Activated CD4-positive, alpha-beta T cell treated with anti-CD3 and anti-CD28 coated beads for 36 hours (primary cell): ENCODE measurements around the gene RALBP1. TPM values are rescaled to one million over a fixed set of nuclear protein-coding genes. Genes with fewer than 3 reads are reported as not detected.
"Not testable (repeated sequence)": the region's sequence is repeated elsewhere in the genome, so short reads cannot be mapped to it uniquely, and the experiment has no call there.

Experiments
- ATAC-seq: fragments of 200-7000 bp; cut with Tn5 transposase; one replicate; pipeline ENCODE4 v1.10.0; 2021; ENCODE audit warnings: mild to moderate bottlenecking, moderate library complexity
- CTCF ChIA-PET: fragments of 350-600 bp; sonication (Branson Sonifier 250); formaldehyde crosslinking; loops from one replicate; lab custom pipeline; 2021; ENCODE audit warnings: antibody characterized with exemption; lab: Charles Lee
- POLR2A ChIA-PET: fragments of 350-600 bp; sonication (Branson Sonifier 250); formaldehyde crosslinking; loops from one replicate; lab custom pipeline; 2021; ENCODE audit warnings: antibody characterized with exemption, inconsistent platforms; lab: Charles Lee
- DNase-seq: peaks from one replicate; pipeline ENCODE4 v3.0.0-alpha.2; 2020
- H3K27ac Mint-ChIP-seq: one replicate; pipeline ENCODE4 v1.8.0; 2021; ENCODE audit warnings: mixed read lengths
- H3K27me3 Mint-ChIP-seq: one replicate; pipeline ENCODE4 v1.8.0; 2021; ENCODE audit warnings: mixed read lengths
- H3K36me3 Mint-ChIP-seq: one replicate; pipeline ENCODE4 v1.8.0; 2021; ENCODE audit warnings: low read depth, mixed read lengths
- H3K4me1 Mint-ChIP-seq: one replicate; pipeline ENCODE4 v1.8.0; 2021; ENCODE audit warnings: mixed read lengths
- H3K4me3 Mint-ChIP-seq: one replicate; pipeline ENCODE4 v1.8.0; 2021; ENCODE audit warnings: mild to moderate bottlenecking, moderate library complexity, mixed read lengths
- H3K9me3 Mint-ChIP-seq: one replicate; pipeline ENCODE4 v1.8.0; 2021; ENCODE audit warnings: low read depth, mixed read lengths
- intact Hi-C, 2 experiments: fragments of 100-400 bp; cut with DNase I in 1 of 2; cut with micrococcal nuclease in 1 of 2; formaldehyde crosslinking; loops; one replicate each; pipeline versions ENCODE4 v1.14.2 to v1.15.1; 2022 to 2024; cut with DNase I, micrococcal nuclease
- total RNA-seq, 2 experiments: library from RNA; stranded (reverse); gene quantifications; one replicate each; pipeline ENCODE4 v1.2.3, GENCODE V29; 2021

Gene RALBP1
- total RNA-seq, 2 experiments from 2014 or later = 49.4 to 51.1 TPM

DNA sequence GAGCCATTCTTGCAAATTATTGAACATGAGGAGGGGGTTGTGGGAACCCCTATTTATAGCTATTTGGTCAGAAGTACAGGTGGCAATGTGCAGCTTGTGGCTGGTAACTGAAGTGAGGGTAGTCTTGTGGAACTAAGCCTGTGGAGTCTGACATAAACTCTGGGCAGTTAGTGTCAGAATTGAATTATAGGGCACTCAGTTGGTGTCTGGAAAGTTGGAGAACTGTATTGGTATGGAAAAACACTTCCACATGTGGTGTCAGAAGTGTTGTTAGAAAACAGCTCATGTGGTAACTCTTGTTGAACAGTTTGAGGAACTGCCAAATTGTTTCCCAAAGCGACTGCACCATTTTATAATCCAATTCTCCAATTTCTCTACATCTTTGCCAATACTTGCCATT lies 7.5 kb downstream of the RALBP1 start:
- Mint-ChIP-seq H3K36me3 (peaks cover 37% of the 10 kb centered on the region), H3K4me1 (peaks cover 16% of the 10 kb centered on the region), H3K27me3 (no peaks in the 10 kb centered on the region), H3K9me3 (peaks cover 7% of the 10 kb centered on the region), H3K27ac (no peak overlapping the region), H3K4me3 (no peak overlapping the region)
- intact Hi-C loops = no loop called here
- no peak for DNase-seq
- CTCF ChIA-PET = interaction anchor here (1.0 kb wide), 1 partner anchor 34 kb away, joined by 5 read pairs; no protein-coding TSS in a partner anchor
- POLR2A ChIA-PET = no interaction called here
- no peak for ATAC-seq

DNA sequence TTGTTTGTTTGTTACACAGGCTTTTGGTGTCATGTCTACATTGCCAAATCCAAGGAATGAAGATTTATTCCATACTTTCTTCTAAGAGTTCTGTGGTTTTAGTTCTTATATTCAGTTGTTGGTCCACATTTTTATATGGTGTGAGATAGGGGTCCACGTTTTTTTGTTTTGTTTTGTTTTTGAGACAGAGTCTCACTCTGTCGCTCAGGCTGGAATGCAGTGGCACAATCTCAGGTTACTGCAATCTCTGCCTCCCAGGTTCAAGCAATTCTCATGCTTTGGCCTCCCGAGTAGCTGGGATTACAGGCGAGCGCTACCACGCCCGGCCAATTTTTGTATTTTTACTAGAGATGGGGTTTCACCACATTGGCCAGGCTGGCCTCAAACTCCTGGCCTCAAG lies 8.2 kb downstream of the RALBP1 start:
- Mint-ChIP-seq H3K4me1 (peaks cover 16% of the 10 kb centered on the region), H3K9me3 (peaks cover 9% of the 10 kb centered on the region), H3K36me3 (peaks cover 32% of the 10 kb centered on the region), H3K27me3 (no peaks in the 10 kb centered on the region), H3K4me3 (no peak overlapping the region), H3K27ac (no peak overlapping the region)
- ATAC-seq = no peak
- ChIA-PET POLR2A (no interaction called here), CTCF (interaction anchor here (1.0 kb wide), 1 partner anchor 33 kb away, joined by 5 read pairs; no protein-coding TSS in a partner anchor)
- intact Hi-C loops = no loop called here
- DNase-seq = no peak

DNA sequence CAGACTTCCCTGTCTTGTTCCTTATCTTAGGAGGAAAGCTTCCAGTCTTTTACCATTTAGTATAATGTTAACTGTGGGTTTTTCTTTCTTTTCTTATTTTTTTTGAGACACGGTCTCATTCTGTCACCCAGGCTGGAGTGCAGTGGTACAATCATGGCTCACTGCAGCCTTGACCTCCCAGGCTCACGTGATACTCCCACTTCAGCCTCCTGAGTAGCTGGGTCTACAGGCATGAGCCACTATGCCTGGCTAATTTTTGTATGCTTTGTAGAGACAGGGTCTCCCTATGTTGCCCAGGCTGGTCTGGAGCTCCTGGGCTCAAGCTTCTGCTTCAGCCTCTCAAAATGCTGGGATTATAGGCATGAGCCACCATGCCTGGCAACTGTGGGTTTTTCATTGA lies 9.5 kb downstream of the RALBP1 start:
- Mint-ChIP-seq H3K36me3 (peaks cover 26% of the 10 kb centered on the region), H3K4me1 (peaks cover 16% of the 10 kb centered on the region)
- POLR2A ChIA-PET = interaction anchor here (0.6 kb wide), 1 partner anchor 9 kb away, joined by 7 read pairs; the partner anchor contains the start of gene RALBP1
- H3K9me3 Mint-ChIP-seq, ATAC-seq, CTCF ChIA-PET, DNase-seq, H3K27ac Mint-ChIP-seq, H3K4me3 Mint-ChIP-seq, intact Hi-C loops, H3K27me3 Mint-ChIP-seq: not testable (repeated sequence)

DNA sequence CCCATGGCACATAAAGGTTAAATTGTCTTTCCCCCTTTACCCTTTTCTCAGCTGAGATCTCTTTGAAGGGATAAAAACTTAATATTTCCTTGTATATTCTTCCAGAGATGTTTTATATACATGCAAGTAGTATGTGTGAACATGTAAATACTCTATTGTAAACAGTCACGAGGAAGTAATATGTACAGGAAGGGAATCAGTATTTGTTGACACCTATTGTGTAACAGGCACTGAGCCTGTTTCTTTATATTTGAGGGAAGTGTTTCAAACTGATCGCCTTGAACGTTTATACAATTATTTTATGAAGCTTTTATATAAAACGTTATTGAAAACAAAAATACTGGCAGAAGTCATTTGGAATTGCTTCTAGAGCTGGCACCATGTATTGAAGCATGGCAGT lies 13.2 kb downstream of the RALBP1 start:
- H3K4me1 Mint-ChIP-seq = peaks cover 8% of the 10 kb centered on the region
- no peak overlapping the region for H3K4me3 Mint-ChIP-seq
- no peaks in the 10 kb centered on the region for H3K27me3 Mint-ChIP-seq
- POLR2A ChIA-PET = no interaction called here
- CTCF ChIA-PET = interaction anchor here (1.4 kb wide), 1 partner anchor 27 kb away, joined by 4 read pairs; no protein-coding TSS in a partner anchor
- no peak for ATAC-seq
- H3K36me3 Mint-ChIP-seq = peaks cover 25% of the 10 kb centered on the region
- H3K9me3 Mint-ChIP-seq = peaks cover 13% of the 10 kb centered on the region
- intact Hi-C loops = no loop called here
- no peak overlapping the region for H3K27ac Mint-ChIP-seq
- no peak for DNase-seq

DNA sequence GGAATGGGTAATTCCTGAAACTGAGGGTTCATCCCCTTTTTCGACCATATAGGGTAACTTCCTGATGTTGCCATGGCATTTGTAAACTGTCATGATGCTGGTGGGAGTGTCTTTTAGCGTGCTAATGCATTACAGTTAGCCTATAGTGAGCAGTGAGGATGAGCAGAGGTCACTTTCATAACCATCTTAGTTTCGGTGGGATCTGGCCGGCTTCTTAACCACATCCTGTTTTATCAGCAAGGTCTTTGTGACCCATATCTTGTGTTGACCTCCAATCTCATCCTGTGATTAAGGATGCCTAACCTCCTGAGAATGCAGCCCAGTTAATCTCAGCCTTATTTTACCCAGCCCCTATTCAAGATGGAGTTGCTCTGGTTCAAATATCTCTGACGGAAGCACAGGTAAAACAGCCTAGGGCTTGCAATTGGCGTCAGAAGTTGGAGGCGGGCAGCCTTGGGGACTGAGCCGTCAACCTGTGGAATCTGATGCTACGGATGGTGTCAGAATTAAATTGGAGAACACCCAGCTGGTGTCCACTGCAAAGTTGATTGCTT lies 19.5 kb downstream of the RALBP1 start:
- H3K9me3 Mint-ChIP-seq = peaks cover 3% of the 10 kb centered on the region
- no peak overlapping the region for H3K27ac Mint-ChIP-seq

DNA sequence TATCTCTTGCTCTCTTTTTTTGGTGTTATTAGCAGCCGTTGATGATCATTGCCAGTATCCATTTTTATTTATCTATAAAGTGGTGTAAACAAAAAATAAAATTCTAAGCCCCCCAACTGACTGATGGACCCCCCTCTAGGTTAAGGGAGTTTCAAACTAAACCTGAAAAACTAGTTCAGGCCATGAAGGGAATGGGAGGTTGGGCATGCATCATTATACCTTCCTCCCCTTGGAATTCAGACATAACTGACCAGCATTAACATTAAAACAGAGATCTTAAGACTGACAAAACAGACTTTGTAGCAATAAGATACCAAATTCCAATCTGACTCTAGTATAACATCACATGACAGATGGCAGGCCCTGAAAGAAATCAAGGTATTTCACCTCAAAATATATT lies 20.2 kb downstream of the RALBP1 start:
- Mint-ChIP-seq H3K27ac (no peak overlapping the region), H3K4me3 (no peak overlapping the region), H3K27me3 (no peaks in the 10 kb centered on the region), H3K4me1 (peaks cover 27% of the 10 kb centered on the region), H3K9me3 (peaks cover 3% of the 10 kb centered on the region), H3K36me3 (peaks cover 38% of the 10 kb centered on the region)
- ChIA-PET POLR2A (no interaction called here), CTCF (no interaction called here)
- no peak for ATAC-seq
- intact Hi-C loops = no loop called here
- no peak for DNase-seq

More for the DNA sequence above, 19.5 kb downstream of the RALBP1 start:
- intact Hi-C loops = no loop called here
- ATAC-seq (peak; percentile 57), DNase-seq (peak; percentile 12)
- H3K4me3 Mint-ChIP-seq = no peak overlapping the region
- ChIA-PET CTCF (no interaction called here), POLR2A (no interaction called here)
- H3K27me3 Mint-ChIP-seq = no peaks in the 10 kb centered on the region
- H3K4me1 Mint-ChIP-seq = peaks cover 27% of the 10 kb centered on the region
- H3K36me3 Mint-ChIP-seq = peaks cover 32% of the 10 kb centered on the region

DNA sequence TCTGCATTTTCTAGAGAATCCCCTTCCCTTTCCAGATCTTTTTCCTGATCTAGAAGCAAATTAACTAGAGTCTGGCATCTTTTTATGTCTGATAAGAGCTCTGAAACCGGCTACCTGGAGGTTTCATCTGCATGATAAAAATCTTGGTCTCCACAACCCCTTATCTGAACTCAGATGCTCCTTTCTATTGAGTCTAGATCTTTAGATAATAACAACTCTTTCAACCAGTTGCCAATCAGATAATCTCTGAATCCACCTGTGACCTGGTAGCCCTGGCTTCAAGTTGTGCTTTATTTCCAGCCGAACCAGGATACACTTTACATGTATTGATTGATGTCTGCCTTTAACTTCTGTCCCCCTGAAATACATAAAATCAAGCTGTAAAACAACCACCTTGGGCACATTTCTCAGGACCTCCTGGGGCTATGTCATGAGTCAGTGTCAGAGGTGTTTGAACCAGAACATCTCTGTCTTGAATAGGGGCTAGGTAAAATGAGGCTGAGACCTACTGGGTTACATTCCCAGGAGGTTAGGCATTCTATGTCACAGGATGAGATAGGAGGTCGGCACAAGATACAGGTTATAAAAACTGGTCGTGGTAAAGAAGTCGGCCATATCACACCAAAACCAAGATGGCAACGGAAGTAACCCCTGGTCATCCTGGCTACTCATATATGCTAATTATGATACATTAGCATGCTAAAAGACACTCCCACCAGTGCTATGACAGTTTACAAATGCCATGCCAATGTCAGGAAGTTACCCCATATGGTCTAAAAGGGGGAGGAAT lies 20.8 kb downstream of the RALBP1 start:
- Mint-ChIP-seq H3K27me3 (no peaks in the 10 kb centered on the region), H3K4me1 (peaks cover 25% of the 10 kb centered on the region), H3K27ac (no peak overlapping the region), H3K9me3 (peaks cover 2% of the 10 kb centered on the region), H3K4me3 (no peak overlapping the region), H3K36me3 (peaks cover 39% of the 10 kb centered on the region)
- DNase-seq (no peak), ATAC-seq (no peak)
- CTCF ChIA-PET = no interaction called here
- POLR2A ChIA-PET = no interaction called here
- intact Hi-C loops = no loop called here

DNA sequence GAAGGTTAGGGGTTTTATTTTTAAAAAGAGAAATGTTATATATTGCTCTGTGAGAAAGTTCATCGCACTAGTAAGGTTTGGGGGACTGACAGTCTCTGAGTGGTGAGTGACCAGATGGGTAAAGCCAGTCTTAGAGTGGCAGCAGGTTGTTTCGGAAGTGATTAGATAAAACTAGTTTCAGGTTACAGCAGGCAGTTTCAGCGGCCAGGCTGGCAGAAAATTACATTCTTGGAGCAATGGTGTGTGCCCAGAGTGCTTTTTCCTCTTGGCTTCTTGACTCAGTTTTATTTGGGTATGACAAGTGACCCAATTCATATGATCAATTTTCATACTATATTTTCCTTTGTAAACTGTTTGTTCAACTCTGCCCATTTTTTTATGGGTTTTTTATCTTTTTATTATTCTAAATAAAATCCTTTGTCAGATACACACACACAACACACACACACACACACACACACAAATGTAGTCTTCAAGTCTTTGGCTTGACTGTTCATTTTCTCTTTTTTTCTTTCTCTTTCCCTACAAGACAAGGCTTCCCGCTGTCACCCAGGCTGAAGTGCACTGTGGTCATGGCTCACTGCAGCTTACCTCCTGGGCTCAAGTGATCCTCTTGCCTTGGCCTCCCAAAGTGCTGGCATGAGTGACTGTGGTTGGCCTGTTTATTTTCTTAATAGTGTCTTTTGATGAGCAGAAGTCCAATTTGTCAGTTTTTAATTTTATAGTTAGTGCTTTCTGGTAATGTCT lies 30.9 kb downstream of the RALBP1 start:
- peaks cover 19% of the 10 kb centered on the region for H3K36me3 Mint-ChIP-seq
- H3K4me1 Mint-ChIP-seq = peaks cover 18% of the 10 kb centered on the region
- intact Hi-C loops = no loop called here
- H3K27me3 Mint-ChIP-seq = no peaks in the 10 kb centered on the region
- ATAC-seq (no peak), DNase-seq (peak; percentile 7)
- H3K27ac Mint-ChIP-seq = no peak overlapping the region
- CTCF ChIA-PET = interaction anchor here (1.7 kb wide), 1 partner anchor 10 kb away, joined by 12 read pairs; no protein-coding TSS in a partner anchor
- H3K4me3 Mint-ChIP-seq = no peak overlapping the region
- POLR2A ChIA-PET = no interaction called here
- H3K9me3 Mint-ChIP-seq = peaks cover 13% of the 10 kb centered on the region

DNA sequence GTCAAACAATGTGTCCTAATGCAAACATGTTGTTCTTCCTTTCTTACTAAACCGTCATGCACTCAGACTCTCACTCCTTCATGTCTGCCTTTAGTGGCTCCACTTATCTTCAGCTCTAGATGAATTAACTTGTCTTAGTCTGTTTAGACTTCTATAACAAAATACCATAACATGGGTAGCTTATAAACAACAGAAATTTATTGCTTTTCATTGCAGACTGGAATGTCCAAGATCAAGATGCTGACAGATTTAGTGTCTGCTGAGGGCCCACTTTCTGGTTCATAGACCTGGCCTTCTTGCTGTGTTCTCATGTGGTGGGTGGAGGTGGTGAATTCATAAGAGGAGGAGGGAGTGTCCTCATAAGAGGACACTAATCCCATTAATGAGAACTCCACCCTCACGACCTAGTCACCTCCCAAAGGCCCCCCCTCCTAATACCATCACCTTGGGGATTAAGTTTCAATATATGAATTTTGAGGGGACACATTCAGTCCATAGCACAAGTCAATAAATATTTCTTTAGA lies 32.3 kb downstream of the RALBP1 start:
- no peaks in the 10 kb centered on the region for H3K27me3 Mint-ChIP-seq
- CTCF ChIA-PET = interaction anchor here (0.5 to 1.7 kb wide), 4 partner anchors 9 to 180 kb away, joined by 3 to 12 read pairs (median 3); no protein-coding TSS in a partner anchor
- POLR2A ChIA-PET = interaction anchor here (0.6 kb wide), 1 partner anchor 203 kb away, joined by 9 read pairs; no protein-coding TSS in a partner anchor
- peaks cover 18% of the 10 kb centered on the region for H3K4me1 Mint-ChIP-seq
- no peak overlapping the region for H3K27ac Mint-ChIP-seq
- DNase-seq (no peak), ATAC-seq (no peak)
- peaks cover 8% of the 10 kb centered on the region for H3K9me3 Mint-ChIP-seq
- H3K36me3 Mint-ChIP-seq = peaks cover 13% of the 10 kb centered on the region
- no peak overlapping the region for H3K4me3 Mint-ChIP-seq
- intact Hi-C loops = no loop called here

DNA sequence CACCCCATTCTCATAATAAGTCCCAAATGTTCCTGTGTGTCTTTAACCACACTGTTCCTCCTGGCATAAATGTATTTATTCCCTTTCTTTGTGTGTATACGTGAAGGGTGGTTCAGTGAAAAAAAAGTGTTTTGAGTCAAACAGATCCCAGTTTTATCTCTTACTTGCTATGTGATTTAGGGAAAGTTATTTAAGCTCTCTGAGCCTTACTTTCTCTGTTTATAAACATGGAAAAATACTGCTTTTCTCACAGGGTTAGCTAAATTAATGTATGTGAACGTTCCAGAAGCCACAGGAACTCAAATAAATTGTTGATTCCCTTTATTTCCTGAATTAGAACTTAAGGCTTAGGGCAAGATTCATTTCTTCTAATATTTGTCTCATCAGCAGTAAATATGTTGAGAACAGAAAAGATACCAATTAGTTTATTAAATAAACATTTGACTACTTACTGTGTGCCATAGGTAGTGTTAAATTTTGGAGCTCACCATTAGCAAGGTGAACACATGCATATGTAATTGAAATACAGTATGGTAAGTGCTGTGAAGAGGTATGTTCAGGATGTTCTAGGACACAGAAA lies 33.2 kb downstream of the RALBP1 start:
- DNase-seq (no peak), ATAC-seq (no peak)
- Mint-ChIP-seq H3K36me3 (peaks cover 9% of the 10 kb centered on the region), H3K27me3 (no peaks in the 10 kb centered on the region), H3K4me3 (no peak overlapping the region), H3K4me1 (peaks cover 18% of the 10 kb centered on the region), H3K27ac (no peak overlapping the region), H3K9me3 (no peaks in the 10 kb centered on the region)
- ChIA-PET POLR2A (no interaction called here), CTCF (interaction anchor here (0.7 to 1.5 kb wide), 4 partner anchors 10 to 181 kb away, joined by 3 read pairs; no protein-coding TSS in a partner anchor)
- intact Hi-C loops = no loop called here
